ENCODE measurements around the gene RNF169.

Gene RNF169

GRCh38 chr11:74729397-74729796 is 19.3 kb upstream of the RNF169 start:
- H3K4me3 ChIP-seq (ENCODE audit: low read depth, low read length) = no peak overlapping the region
- DNase-seq (ENCODE audit: low read depth) = no peak
- TF ChIP-seq CTCF (IDR thresholded peaks at IDR 0.05; ENCODE audit: low read depth, low read length, missing control alignments) = no peak

- no peak for TF ChIP-seq CTCF (IDR thresholded peaks at IDR 0.05; ENCODE audit: low read depth, low read length, missing control alignments)
- H3K4me3 ChIP-seq (ENCODE audit: low read depth, low read length) = no peak overlapping the region
- DNase-seq (ENCODE audit: low read depth) = no peak
Measured at GRCh38 chr11:74730571-74731260, 17.9 kb upstream of the RNF169 start.

GRCh38 chr11:74731301-74732094 is 17.2 kb upstream of the RNF169 start, which contains the start of gene CHRDL2:
Gene CHRDL2 (minus strand): TSS chr11:74731426. CDS start chr11:74730888, 538 bp downstream.
- DNase-seq (ENCODE audit: low read depth) = no peak
- no peak within 1 kb of the TSS for H3K4me3 ChIP-seq (ENCODE audit: low read depth, low read length)
- TF ChIP-seq CTCF (IDR thresholded peaks at IDR 0.05; ENCODE audit: low read depth, low read length, missing control alignments) = no peak

DNA sequence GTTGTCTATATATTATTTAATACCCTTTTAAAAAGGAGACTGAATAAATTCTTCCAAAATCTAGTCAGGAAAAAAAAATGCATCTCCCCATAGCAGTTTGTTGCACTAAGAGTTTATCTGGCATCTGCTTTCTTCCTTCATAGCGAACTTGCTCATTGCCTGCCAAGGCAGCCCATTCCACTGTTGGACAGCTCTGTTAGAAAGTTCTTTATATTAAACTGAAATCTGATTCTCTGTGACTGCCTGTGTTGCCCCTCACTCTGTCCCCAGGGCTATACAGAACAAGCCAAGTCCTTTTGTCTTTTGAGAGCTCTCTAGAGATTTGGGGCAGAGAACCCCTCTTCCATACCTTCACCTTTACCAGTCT is 14.1 kb upstream of the RNF169 start:
- no peak for TF ChIP-seq CTCF (IDR thresholded peaks at IDR 0.05; ENCODE audit: low read depth, low read length, missing control alignments)

GRCh38 chr11:74735365-74735928 is 13.2 kb upstream of the RNF169 start:
- no peak for TF ChIP-seq CTCF (IDR thresholded peaks at IDR 0.05; ENCODE audit: low read depth, low read length, missing control alignments)
- no peak overlapping the region for H3K4me3 ChIP-seq (ENCODE audit: low read depth, low read length)
- no peak for DNase-seq (ENCODE audit: low read depth)

More for the DNA sequence above, 14.1 kb upstream of the RNF169 start:
- H3K4me3 ChIP-seq (ENCODE audit: low read depth, low read length) = no peak overlapping the region
- no peak for DNase-seq (ENCODE audit: low read depth)

GRCh38 chr11:74736031-74736430 is 12.6 kb upstream of the RNF169 start:
- no peak for DNase-seq (ENCODE audit: low read depth)
- no peak for TF ChIP-seq CTCF (IDR thresholded peaks at IDR 0.05; ENCODE audit: low read depth, low read length, missing control alignments)
- no peak overlapping the region for H3K4me3 ChIP-seq (ENCODE audit: low read depth, low read length)
